Keratinocyte (primary cell): ENCODE data around the gene SAMD8.
"Not testable (repeated sequence)": the region's sequence is repeated elsewhere in the genome, so short reads cannot be mapped to it uniquely, and the experiment has no call there.

Experiments used
- CTCF ChIP-seq, 3 experiments: IDR thresholded peaks in 1 of 3; conservative IDR thresholded peaks in 1 of 3; optimal IDR thresholded peaks in 1 of 3; 2 replicates in 2 of 3; 3 replicates in 1 of 3; pipeline versions ENCODE3 to v1.5.1; 2011; ENCODE audit warnings: low read length in 3 of 3, mild to moderate bottlenecking in 3 of 3, moderate library complexity in 2 of 3, control low read depth in 1 of 3, inconsistent platforms in 1 of 3; ENCODE audit not compliant: insufficient read depth in 2 of 3; ENCODE audit errors: extremely low read depth in 1 of 3
- EZH2 ChIP-seq: IDR thresholded peaks from one replicate; pipeline ENCODE4 v1.6.1; 2012; ENCODE audit warnings: inconsistent platforms, mild to moderate bottlenecking, low read length, moderate library complexity

GRCh38 chr10:75133701-75134100 lies 22.2 kb downstream of the SAMD8 start:
- TF ChIP-seq CTCF (optimal IDR thresholded peaks at IDR 0.05 in 1 of 3, IDR thresholded peaks at IDR 0.05 in 1 of 3, conservative IDR thresholded peaks at IDR 0.05 in 1 of 3; ENCODE audit: extremely low read depth in 1 of 3, insufficient read depth in 2 of 3, low read length in 3 of 3); EZH2: not testable (repeated sequence)
